NCI-H187 treated with DMSO at 0.1 percent for 48 hours (cell line): ENCODE data around the gene UFD1.

Source experiments
- DNase-seq: peaks from one replicate; lab custom pipeline; 2025; lab: John Stamatoyannopoulos, UW

Gene UFD1

GRCh38 chr22:19478901-19479354, at the start of gene UFD1:
Gene UFD1 (minus strand): TSS chr22:19479193. CDS start chr22:19479085, 108 bp downstream.
- no peak for DNase-seq

GRCh38 chr22:19527861-19528417, 48.9 kb upstream of the UFD1 start:
- DNase-seq: no peak

- DNase-seq: no peak
Measured at GRCh38 chr22:19527321-19527721, 48.3 kb upstream of the UFD1 start.

- no peak for DNase-seq
Measured at GRCh38 chr22:19526702-19527111, 47.7 kb upstream of the UFD1 start.

- no peak for DNase-seq
Measured at GRCh38 chr22:19526076-19526701, 47.2 kb upstream of the UFD1 start.

GRCh38 chr22:19525666-19526065, 46.7 kb upstream of the UFD1 start:
- no peak for DNase-seq

- no peak for DNase-seq
Measured at GRCh38 chr22:19525116-19525660, 46.2 kb upstream of the UFD1 start.

- DNase-seq: no peak
Measured at GRCh38 chr22:19524170-19525115, 45.5 kb upstream of the UFD1 start, which contains the start of gene CLDN5. Gene CLDN5 (minus strand): TSS chr22:19524410. CDS start chr22:19524255, 155 bp downstream.

- DNase-seq: no peak
Measured at GRCh38 chr22:19523240-19524169, 44.5 kb upstream of the UFD1 start.

- no peak for DNase-seq
Measured at GRCh38 chr22:19522881-19523239, 43.9 kb upstream of the UFD1 start.

- DNase-seq: no peak
Measured at GRCh38 chr22:19522190-19522880, 43.3 kb upstream of the UFD1 start.

- DNase-seq: no peak
Measured at GRCh38 chr22:19520566-19521305, 41.7 kb upstream of the UFD1 start.

GRCh38 chr22:19520007-19520406, 41.0 kb upstream of the UFD1 start:
- DNase-seq: no peak

GRCh38 chr22:19519041-19519926, 40.3 kb upstream of the UFD1 start:
- no peak for DNase-seq

GRCh38 chr22:19518635-19519034, 39.6 kb upstream of the UFD1 start:
- no peak for DNase-seq

- DNase-seq: no peak
Measured at GRCh38 chr22:19517919-19518611, 39.1 kb upstream of the UFD1 start.

- DNase-seq: no peak
Measured at GRCh38 chr22:19517171-19517500, 38.1 kb upstream of the UFD1 start.

- no peak for DNase-seq
Measured at GRCh38 chr22:19516378-19517170, 37.6 kb upstream of the UFD1 start.
